GM19372 (cell line): ENCODE measurements around the gene COL19A1.

Experiments used
- ATAC-seq: cut with Tn5 transposase; IDR thresholded peaks from one replicate; pipeline ENCODE4 v1.9.1; 2021; ENCODE audit warnings: mild to moderate bottlenecking, low read depth, moderate library complexity; ENCODE audit not compliant: unreplicated experiment

COL19A1 gene

DNA sequence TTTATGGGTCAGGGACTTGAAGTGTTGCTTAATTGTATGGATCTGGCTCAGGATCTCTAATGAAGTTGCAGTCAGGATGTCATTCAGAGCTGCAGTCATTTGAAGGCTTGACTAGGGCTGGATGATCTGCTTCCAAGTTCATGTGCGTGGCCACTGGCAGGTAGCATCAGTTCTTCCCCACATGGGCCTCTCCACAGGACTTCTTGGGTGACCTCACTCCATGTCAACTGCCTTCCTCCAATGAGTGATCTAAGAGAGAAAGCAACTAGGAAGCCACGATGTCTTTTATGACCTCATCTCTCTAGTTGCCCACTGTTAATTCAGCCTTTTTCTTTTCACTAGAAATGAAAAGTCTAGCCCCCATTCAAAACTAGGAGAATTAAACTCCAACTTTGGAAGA is 332.4 kb downstream of the COL19A1 start:
- ATAC-seq, result no peak

DNA sequence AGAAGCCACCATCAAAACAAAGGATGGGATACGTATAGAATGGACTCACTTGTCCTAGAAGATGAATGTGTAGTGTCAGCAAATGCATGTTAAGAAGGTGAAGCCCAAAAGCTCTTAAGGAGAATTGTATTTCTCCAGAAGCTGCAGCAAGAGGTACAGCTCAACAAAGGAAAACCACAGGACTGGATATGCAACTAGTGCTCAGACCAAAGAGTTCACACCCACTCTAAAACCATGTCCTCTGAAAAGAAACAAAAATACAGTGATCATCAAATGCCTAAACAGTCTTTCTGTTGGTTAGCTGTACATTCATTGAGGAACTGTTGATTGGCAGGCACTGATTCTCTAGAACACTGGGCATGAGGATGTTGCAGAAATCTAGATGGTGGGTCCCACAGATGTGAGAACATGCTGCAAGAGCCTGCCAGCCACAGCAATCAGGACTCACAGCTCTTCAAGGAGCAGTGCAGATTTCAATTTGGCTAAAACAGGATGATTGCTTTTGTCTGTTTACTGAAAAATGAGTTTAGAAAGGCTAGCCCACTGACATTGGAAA is 342.0 kb downstream of the COL19A1 start:
- no peak for ATAC-seq

GRCh38 chr6:70210462-70210861 is 344.1 kb downstream of the COL19A1 start:
- ATAC-seq, result no peak

GRCh38 chr6:70215460-70216108 is 349.2 kb downstream of the COL19A1 start:
- ATAC-seq, result no peak

DNA sequence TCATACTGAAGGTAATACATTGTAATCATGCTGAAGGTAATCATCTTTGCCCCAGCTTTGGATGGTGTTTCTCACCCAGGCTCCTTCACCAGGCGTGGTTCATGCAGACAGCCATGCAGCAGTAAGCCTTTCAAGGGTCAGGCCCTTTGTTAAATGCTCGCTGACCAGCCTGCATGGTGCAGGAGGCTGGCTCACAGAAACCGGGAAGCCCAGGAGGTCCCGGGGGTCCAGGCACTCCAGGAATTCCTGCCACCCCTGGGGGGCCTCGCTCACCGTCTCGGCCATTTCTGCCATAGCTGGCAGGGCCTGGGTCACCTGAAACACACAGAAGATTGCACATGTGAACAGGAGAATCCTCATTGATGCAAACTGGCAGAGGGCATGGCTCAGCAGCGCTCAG is 350.4 kb downstream of the COL19A1 start:
- no peak for ATAC-seq

GRCh38 chr6:70219943-70220613 is 353.7 kb downstream of the COL19A1 start:
- ATAC-seq, result no peak

DNA sequence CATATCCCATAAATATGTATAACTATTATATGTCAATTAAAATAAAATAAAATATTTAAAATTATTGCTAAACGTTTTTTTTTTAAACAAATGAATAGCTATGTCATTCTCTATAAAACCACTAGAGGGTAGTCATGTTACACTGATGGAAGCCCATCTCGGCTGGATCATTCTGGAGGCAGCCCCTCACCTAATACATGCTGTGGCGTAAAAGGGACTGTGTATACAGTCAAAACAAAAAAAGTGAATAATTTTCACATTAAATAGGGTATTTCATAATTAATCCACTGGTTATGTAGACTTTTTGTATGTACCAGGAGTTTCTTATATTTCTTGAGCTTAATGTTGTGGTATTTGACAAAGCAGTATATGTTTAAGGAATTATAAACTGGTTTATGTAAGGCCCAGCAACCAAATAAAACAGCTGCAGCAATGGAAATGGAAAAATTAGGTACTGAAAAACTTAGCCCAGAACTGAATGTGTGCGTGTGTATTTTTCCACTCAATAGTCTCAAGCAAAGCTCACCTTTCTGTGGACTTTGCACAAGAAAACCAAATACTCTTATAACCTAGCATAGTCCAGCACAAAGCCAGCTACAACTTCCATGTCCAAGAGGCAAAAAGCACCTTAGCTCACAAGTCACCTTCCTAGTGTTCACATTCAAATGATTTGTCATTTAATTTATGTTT is 354.8 kb downstream of the COL19A1 start:
- ATAC-seq, result no peak

- ATAC-seq, result no peak
Observed at GRCh38 chr6:70221715-70222438, 355.5 kb downstream of the COL19A1 start.

GRCh38 chr6:70222439-70222749 is 356.0 kb downstream of the COL19A1 start:
- no peak for ATAC-seq

DNA sequence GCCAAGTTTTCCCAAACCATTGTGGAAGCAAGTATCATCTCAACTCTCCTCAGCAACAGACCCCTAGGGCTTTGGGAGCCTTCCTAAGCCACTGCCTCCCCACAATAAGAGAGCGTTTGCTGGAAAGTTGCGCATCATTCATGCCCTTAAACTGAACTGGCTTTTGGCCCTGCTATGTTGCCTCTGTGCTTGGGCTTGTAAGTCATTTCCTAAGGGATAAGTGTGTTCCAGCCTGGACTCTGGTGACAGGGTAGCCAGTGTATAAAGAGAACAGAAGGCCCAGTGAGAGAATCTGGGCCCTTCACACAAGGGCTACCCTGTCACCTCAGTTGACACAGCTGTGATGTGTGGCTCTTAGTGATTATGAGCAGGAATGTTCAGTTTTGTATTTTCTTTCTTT is 358.7 kb downstream of the COL19A1 start:
- no peak for ATAC-seq

- no peak for ATAC-seq
Observed at GRCh38 chr6:70231311-70231710, 365.0 kb downstream of the COL19A1 start.

DNA sequence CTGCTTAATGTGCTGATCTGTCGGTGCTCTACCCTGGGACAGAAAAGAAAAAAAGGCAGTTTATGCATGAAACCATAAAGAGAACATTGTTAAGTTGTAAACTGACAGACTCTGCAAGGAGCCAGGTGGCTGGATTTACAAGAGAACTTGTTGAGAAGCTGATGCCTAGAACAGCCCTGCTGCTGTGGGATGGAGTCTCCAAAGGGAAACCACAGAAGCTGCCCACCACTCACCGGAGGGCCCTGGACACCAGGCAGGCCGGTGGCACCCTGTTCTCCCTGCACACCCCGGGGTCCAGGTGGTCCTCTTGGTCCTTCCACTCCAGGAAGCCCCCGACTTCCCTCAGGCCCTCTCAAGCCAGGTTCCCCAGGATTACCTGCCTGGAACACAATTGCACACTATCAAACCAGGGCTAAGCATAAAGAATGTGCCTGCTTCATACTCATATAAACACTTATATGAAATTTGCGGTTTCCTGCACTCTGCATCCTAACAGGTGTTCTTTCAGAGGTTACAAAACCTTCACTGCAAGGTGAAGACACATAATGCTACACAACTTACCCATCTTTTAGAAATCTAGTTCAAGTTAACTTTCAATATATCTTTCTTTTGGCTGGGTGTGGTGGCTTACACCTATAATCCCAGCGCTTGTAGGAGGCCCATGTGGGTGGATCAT is 368.3 kb downstream of the COL19A1 start:
- no peak for ATAC-seq

GRCh38 chr6:70236343-70236742 is 370.0 kb downstream of the COL19A1 start:
- no peak for ATAC-seq

DNA sequence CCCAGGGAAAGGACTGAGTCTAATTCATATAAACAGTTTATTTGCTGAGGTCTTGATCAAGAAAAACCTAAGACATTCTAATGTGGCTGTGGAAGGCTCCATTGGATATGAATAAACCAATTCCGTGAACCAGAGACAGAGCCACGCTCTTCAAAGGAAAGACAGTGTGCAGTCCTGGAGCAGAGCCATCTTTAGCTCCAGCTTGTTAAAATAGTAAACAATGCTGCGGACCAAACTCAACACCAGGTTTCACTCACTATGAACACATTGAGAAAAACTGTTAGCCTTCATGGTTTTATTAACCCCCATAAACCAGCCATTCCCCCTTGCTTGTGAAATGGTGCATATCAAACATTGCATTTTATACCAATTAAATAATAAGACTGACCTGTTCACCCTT is 374.7 kb downstream of the COL19A1 start:
- ATAC-seq, result no peak

- no peak for ATAC-seq
Observed at GRCh38 chr6:70241991-70242420, 375.6 kb downstream of the COL19A1 start.

DNA sequence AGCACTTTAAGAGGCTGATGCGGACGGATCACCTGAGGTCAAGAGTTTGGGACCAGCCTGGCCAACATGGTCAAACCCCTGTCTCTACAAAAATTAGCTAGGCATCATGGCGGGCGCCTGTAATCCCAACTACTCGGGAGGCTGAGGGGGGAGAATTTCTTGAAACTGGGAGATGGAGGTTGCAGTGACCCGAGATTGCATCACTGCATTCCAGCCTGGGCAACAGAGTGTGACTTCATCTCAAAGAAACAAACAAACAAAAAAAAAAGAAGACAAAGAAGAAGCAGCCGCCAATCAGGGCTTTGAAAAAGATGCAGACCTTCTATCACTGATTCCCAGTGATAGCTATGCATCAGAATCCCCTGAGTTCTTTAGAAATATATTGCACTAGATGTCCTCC is 379.8 kb downstream of the COL19A1 start:
- no peak for ATAC-seq

DNA sequence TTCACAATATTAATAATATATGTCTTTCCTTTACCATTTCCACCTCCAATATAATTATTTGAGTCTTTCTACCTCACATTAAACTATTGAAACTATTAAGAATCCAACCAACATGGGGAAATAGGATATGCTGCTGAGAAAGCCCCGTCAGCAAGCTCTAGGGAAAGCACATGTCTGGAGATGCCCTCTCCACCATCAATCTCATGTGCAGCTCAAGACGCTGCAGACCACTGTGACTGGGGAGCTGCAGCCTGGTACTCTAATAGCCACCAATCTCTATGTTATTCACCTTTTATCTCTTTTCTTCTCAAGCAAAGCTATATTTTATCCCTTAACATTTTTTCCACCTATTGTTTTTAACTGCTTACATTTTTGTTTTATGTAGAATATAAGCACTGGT is 386.2 kb downstream of the COL19A1 start:
- ATAC-seq, result no peak

DNA sequence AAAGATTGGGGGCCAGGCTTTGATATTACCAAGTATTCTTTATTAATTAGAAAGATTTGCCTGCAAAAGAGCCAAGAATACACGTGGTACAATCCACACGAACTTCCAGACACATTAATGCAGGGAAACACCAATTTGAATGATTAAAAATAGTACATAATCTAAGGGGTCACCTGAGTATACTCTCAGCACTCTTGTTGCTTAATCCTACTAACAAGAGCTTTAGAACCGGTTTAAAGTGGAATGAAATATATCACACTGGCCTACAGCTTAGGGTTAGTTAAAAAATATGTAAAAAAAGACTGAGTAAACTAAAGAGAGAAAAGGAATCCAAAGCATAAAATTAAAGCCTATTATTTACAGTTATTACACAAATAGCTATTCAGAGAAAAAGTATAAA is 387.6 kb downstream of the COL19A1 start:
- ATAC-seq, result no peak

DNA sequence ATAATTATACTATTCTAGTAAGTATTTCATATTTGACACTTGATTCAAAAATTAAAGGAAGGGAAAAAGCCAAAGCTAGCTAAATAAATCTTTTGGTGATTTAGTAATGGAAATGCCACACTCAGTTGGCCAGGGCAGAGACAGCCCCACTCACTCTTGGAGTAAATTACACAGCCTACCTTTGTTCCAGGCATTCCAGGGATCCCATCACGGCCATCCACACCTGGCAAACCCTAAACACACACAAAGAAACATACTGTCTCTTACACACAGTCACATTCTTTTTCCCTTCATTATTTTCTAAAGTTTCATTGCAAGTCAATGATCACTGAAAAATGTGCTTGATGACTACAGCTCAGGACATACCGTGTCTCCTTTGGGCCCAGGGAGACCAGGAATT is 388.4 kb downstream of the COL19A1 start:
- ATAC-seq, result no peak

DNA sequence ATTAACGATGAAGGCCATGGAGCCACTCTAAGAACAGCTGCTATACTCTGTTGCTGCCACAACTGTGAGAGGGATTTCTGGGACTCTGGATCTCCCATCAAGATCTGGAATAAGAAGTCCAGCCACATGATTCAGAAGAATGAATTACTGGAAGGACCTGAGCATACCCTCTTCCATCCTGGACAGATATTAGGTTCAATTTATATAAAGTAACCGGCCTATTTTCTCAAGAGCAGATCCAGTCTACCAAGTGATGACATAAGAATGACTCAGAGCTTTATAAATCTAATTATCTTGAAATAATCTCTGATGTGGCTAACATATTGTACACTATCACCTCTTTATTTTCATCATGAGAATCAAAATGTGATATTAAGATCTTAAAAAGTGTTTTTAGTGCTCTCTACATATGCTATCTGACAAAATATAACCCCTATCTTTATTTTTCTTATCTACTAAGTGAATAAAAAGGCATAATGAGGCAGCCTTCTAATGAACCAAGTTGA is 391.5 kb downstream of the COL19A1 start:
- no peak for ATAC-seq
